Lower leg skin (tissue), 3 donors: Measurements from ENCODE around the gene ACOT13.
"Not testable (repeated sequence)": the region's sequence is repeated elsewhere in the genome, so short reads cannot be mapped to it uniquely, and the experiment has no call there.

Experiments used
- CTCF ChIP-seq, 3 donors: fragments of 450-650 bp; IDR thresholded peaks; one replicate each; pipeline ENCODE4 v1.5.1; 2016; ENCODE audit warnings: antibody characterized with exemption in 3 of 3, mild to moderate bottlenecking in 3 of 3, moderate library complexity in 2 of 3
- POLR2A ChIP-seq, 2 donors: fragments of 450-650 bp; IDR thresholded peaks; one replicate each; pipeline ENCODE4 v1.6.1; 2016 to 2017; ENCODE audit warnings: antibody characterized with exemption in 2 of 2, mild to moderate bottlenecking in 1 of 2, moderate library complexity in 1 of 2

DNA sequence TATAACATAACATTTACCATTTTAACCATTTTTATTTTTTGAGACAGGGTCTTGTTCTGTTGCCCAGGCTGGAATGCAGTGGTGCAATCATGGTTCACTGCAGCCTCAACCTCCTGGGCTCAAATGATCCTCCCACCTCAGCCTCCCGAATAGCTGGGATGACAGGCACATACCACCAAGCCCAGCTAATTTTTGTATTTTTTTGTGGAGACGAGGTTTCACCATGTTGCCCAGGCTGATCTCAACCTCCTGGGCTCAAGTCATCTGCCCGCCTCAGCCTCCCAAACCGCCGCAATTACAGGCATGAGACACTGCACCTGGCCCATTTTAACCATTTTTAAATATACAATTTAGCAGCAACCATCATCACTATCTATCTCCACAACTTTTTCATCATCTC lies 26.2 kb upstream of the ACOT13 start:
- not testable (repeated sequence) for TF ChIP-seq CTCF, POLR2A (IDR thresholded peaks at IDR 0.05)
